ENCODE results near the gene EPHA2.
A peak's percentile ranks its signal among the peaks of the same experiment; 100 is the strongest.

EPHA2 gene

GRCh38 chr1:16082283-16083038 is 73.4 kb downstream of the EPHA2 start:
- DNase-seq (ENCODE audit: low read depth, low spot score), result no peak
- TF ChIP-seq CTCF (IDR thresholded peaks at IDR 0.05; ENCODE audit: insufficient read depth, low read length, missing control alignments), result peak; percentile 88
- H3K4me3 ChIP-seq (ENCODE audit: low read depth, low read length), result no peak overlapping the region
- ChIA-PET POLR2A (no interaction called here), CTCF (interaction anchor here (0.6 to 22.9 kb wide), 40 partner anchors 13 to 293 kb away, joined by 3 to 1006 read pairs (median 5); partner anchors contain the start of genes CPLANE2, EPHA2, FAM131C and FBXO42)

- ChIA-PET CTCF (interaction anchor here (0.6 to 22.9 kb wide), 37 partner anchors 13 to 294 kb away, joined by 3 to 1006 read pairs (median 6); partner anchors contain the start of genes CPLANE2, EPHA2, FAM131C and HSPB7), POLR2A (no interaction called here)
- TF ChIP-seq CTCF (IDR thresholded peaks at IDR 0.05; ENCODE audit: insufficient read depth, low read length, missing control alignments), result no peak
- H3K4me3 ChIP-seq (ENCODE audit: low read depth, low read length), result no peak overlapping the region
- DNase-seq (ENCODE audit: low read depth, low spot score), result no peak
Observed at GRCh38 chr1:16081636-16082035, 74.2 kb downstream of the EPHA2 start.

- DNase-seq (ENCODE audit: low read depth, low spot score), result no peak
- H3K4me3 ChIP-seq (ENCODE audit: low read depth, low read length), result no peak overlapping the region
- no peak for TF ChIP-seq CTCF (IDR thresholded peaks at IDR 0.05; ENCODE audit: insufficient read depth, low read length, missing control alignments)
- POLR2A ChIA-PET, result no interaction called here
- CTCF ChIA-PET, result interaction anchor here (0.9 to 22.9 kb wide), 21 partner anchors 12 to 283 kb away, joined by 3 to 1006 read pairs (median 47); partner anchors contain the start of genes CPLANE2, EPHA2 and FAM131C
Observed at GRCh38 chr1:16080422-16081150, 75.3 kb downstream of the EPHA2 start.

- peak; percentile 96 for TF ChIP-seq CTCF (IDR thresholded peaks at IDR 0.05; ENCODE audit: insufficient read depth, low read length, missing control alignments)
- ChIA-PET POLR2A (interaction anchor here (0.8 to 1.0 kb wide), 2 partner anchors 10 to 110 kb away, joined by 3 to 4 read pairs; no protein-coding TSS in a partner anchor), CTCF (interaction anchor here (0.6 to 22.9 kb wide), 44 partner anchors 9 to 308 kb away, joined by 3 to 1006 read pairs (median 4); partner anchors contain the start of genes CLCNKB, CPLANE2, EPHA2 and FAM131C)
- no peak overlapping the region for H3K4me3 ChIP-seq (ENCODE audit: low read depth, low read length)
- DNase-seq (ENCODE audit: low read depth, low spot score), result no peak
Observed at GRCh38 chr1:16078925-16079656, 76.8 kb downstream of the EPHA2 start.

GRCh38 chr1:16077406-16078245 is 78.2 kb downstream of the EPHA2 start:
- no peak for DNase-seq (ENCODE audit: low read depth, low spot score)
- POLR2A ChIA-PET, result no interaction called here
- no peak overlapping the region for H3K4me3 ChIP-seq (ENCODE audit: low read depth, low read length)
- CTCF ChIA-PET, result interaction anchor here (0.7 to 22.9 kb wide), 25 partner anchors 9 to 363 kb away, joined by 3 to 1006 read pairs (median 7); partner anchors contain the start of genes CPLANE2, EPHA2, FAM131C and NECAP2
- no peak for TF ChIP-seq CTCF (IDR thresholded peaks at IDR 0.05; ENCODE audit: insufficient read depth, low read length, missing control alignments)

Data from AG04449 (cell line).